Measurements from ENCODE around the gene IRS2.

GRCh38 chr13:109785141-109785891 lies 1.1 kb downstream of the IRS2 start:
- no peak for TF ChIP-seq POLR2A (IDR thresholded peaks at IDR 0.05)
- TF ChIP-seq, protein P1, sequence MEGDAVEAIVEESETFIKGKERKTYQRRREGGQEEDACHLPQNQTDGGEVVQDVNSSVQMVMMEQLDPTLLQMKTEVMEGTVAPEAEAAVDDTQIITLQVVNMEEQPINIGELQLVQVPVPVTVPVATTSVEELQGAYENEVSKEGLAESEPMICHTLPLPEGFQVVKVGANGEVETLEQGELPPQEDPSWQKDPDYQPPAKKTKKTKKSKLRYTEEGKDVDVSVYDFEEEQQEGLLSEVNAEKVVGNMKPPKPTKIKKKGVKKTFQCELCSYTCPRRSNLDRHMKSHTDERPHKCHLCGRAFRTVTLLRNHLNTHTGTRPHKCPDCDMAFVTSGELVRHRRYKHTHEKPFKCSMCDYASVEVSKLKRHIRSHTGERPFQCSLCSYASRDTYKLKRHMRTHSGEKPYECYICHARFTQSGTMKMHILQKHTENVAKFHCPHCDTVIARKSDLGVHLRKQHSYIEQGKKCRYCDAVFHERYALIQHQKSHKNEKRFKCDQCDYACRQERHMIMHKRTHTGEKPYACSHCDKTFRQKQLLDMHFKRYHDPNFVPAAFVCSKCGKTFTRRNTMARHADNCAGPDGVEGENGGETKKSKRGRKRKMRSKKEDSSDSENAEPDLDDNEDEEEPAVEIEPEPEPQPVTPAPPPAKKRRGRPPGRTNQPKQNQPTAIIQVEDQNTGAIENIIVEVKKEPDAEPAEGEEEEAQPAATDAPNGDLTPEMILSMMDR (IDR thresholded peaks at IDR 0.05) = no peak
